Natural killer cell (primary cell): ENCODE measurements around the gene DBT. TPM values are rescaled to one million over a fixed set of nuclear protein-coding genes. Genes with fewer than 3 reads are reported as not detected.

Experiments used
- ATAC-seq, 3 donors: fragments of 150-1000 bp in 2 of 3; fragments of 200-7000 bp in 1 of 3; cut with Tn5 transposase; 1 replicate in 1 of 3; 2 replicates in 2 of 3; pipeline ENCODE4 v1.10.0; 2021; ENCODE audit warnings: mild to moderate bottlenecking in 2 of 3, moderate library complexity in 2 of 3
- DNase-seq, 2 donors: peaks; one replicate each; pipeline versions ENCODE4 v3.0.0 to v3.0.0-alpha.2; 2013 to 2021; ENCODE audit warnings: mixed read lengths in 1 of 2
- H3K27ac ChIP-seq: one replicate; pipeline ENCODE4 v1.5.1; 2013; ENCODE audit warnings: mild to moderate bottlenecking, low read length
- H3K27me3 ChIP-seq: one replicate; pipeline ENCODE4 v1.6.1; 2013; ENCODE audit warnings: low read length; ENCODE audit not compliant: control insufficient read depth, insufficient read depth
- H3K36me3 ChIP-seq: one replicate; pipeline ENCODE4 v1.6.1; 2013; ENCODE audit warnings: low read length; ENCODE audit not compliant: control insufficient read depth, insufficient read depth
- H3K4me1 ChIP-seq: one replicate; pipeline ENCODE4 v1.6.1; 2013; ENCODE audit warnings: low read length; ENCODE audit not compliant: control insufficient read depth, insufficient read depth
- H3K4me3 ChIP-seq: one replicate; pipeline ENCODE4 v1.5.1; 2013; ENCODE audit warnings: low read length
- H3K9me3 ChIP-seq: one replicate; pipeline ENCODE4 v1.6.1; 2013; ENCODE audit warnings: low read length; ENCODE audit not compliant: control insufficient read depth, insufficient read depth
- H3K27ac Mint-ChIP-seq, 2 donors: one replicate each; pipeline ENCODE4 v1.8.0; 2022; ENCODE audit warnings: mild to moderate bottlenecking in 2 of 2, mixed read lengths in 2 of 2, moderate library complexity in 1 of 2
- H3K27me3 Mint-ChIP-seq, 2 donors: one replicate each; pipeline ENCODE4 v1.8.0; 2022; ENCODE audit warnings: low read depth in 2 of 2, mixed read lengths in 2 of 2
- H3K36me3 Mint-ChIP-seq: one replicate; pipeline ENCODE4 v1.8.0; 2022; ENCODE audit warnings: mixed read lengths
- H3K4me1 Mint-ChIP-seq, 2 donors: one replicate each; pipeline ENCODE4 v1.8.0; 2022; ENCODE audit warnings: mixed read lengths in 2 of 2
- H3K4me3 Mint-ChIP-seq: one replicate; pipeline ENCODE4 v1.8.0; 2022; ENCODE audit warnings: mild to moderate bottlenecking, moderate library complexity, mixed read lengths
- H3K9me3 Mint-ChIP-seq, 2 donors: one replicate each; pipeline ENCODE4 v1.8.0; 2022; ENCODE audit warnings: mixed read lengths in 2 of 2
- CTCF ChIP-seq: fragments of 200-600 bp; IDR thresholded peaks from one replicate; pipeline ENCODE4 v1.8.0; 2022; ENCODE audit warnings: antibody characterized with exemption
- WGBS: methylation state at CpG from one replicate; pipeline ENCODE4 v1.1.7; 2013; ENCODE audit warnings: missing lambda C conversion rate; ENCODE audit not compliant: insufficient coverage; 5-methylcytosine and 5-hydroxymethylcytosine counted together
- intact Hi-C: fragments of 100-400 bp; cut with micrococcal nuclease; formaldehyde crosslinking; loops from one replicate; pipeline ENCODE4 v1.14.2; 2022
- total RNA-seq, 4 donors: library from RNA; stranded (reverse); fragments of 120-200 nt in 1 of 4; gene quantifications; one replicate each; pipeline versions ENCODE4 v1.2.3 to v1.2.4, GENCODE V29; 2013 to 2022

The DBT gene
- total RNA-seq, 3 donors from 2014 or later (not counting 1 experiment from before 2014, with no cell fraction given) = 9.9 to 11.5 (median 10.2) TPM

DNA sequence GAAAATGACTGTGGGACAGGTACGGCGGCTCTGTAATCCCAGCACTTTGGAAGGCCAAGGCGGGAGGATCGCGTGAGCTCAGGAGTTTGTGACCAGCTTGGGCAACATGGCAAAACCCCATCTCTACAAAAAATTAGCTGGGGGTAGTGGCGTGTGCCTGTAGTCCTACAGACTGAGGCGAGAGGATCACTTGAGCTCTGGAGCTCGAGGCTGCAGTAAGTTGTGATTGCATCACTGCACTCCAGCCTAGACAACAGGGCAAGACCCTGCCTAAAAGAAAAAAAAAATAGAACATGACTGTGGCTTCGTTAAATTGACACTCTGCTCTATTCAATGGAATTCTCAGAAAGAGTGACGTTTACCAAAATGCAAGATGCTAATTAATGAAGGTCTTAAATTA is 3.9 kb upstream of the DBT start:
- H3K9me3 Mint-ChIP-seq = no peaks in the 10 kb centered on the region
- Histone ChIP-seq H3K9me3 (no peaks in the 10 kb centered on the region), H3K4me3 (no peak overlapping the region), H3K27ac (no peak overlapping the region), H3K4me1 (peaks cover 7% of the 10 kb centered on the region), H3K36me3 (no peaks in the 10 kb centered on the region), H3K27me3 (no peaks in the 10 kb centered on the region)
- H3K27ac Mint-ChIP-seq = no peak overlapping the region
- H3K4me3 Mint-ChIP-seq = no peak overlapping the region
- H3K36me3 Mint-ChIP-seq = no peaks in the 10 kb centered on the region
- intact Hi-C loops = no loop called here
- no peaks in the 10 kb centered on the region for H3K4me1 Mint-ChIP-seq
- peaks cover 9 to 16% of the 10 kb centered on the region in 2 donors for H3K27me3 Mint-ChIP-seq
- 71% methylated on average over 10 of the region's 10 CpGs for WGBS
- DNase-seq (no peak), ATAC-seq (no peak)
- no peak for TF ChIP-seq CTCF

DNA sequence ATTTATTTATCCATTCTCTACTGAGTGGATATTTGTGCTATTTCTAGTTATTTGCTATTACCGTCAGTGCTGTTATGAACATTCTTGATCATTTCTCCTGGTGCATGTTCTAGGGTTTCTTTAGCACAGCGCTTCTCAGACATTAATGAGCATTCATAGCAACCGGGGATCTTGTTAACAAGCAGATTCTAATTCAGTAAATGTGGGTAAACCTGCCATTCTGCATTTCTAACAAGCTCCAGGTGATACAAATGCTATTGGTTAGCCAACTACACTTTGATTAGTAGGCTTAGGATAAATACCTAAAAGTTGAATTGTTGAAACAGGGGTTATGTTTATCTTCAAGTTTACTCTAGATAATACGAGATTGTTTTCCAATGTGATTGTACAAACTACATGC is 3.3 kb upstream of the DBT start:
- WGBS = 93% methylated on average over 3 of the region's 4 CpGs
- no peak for ATAC-seq
- no peaks in the 10 kb centered on the region for H3K9me3 ChIP-seq
- no peaks in the 10 kb centered on the region for H3K36me3 Mint-ChIP-seq
- no peaks in the 10 kb centered on the region for H3K36me3 ChIP-seq
- H3K27ac Mint-ChIP-seq = no peak overlapping the region
- H3K4me3 Mint-ChIP-seq = no peak overlapping the region
- intact Hi-C loops = no loop called here
- H3K27me3 Mint-ChIP-seq = peaks cover 9 to 16% of the 10 kb centered on the region in 2 donors
- H3K4me3 ChIP-seq = no peak overlapping the region
- no peaks in the 10 kb centered on the region for H3K9me3 Mint-ChIP-seq
- H3K4me1 Mint-ChIP-seq = no peaks in the 10 kb centered on the region
- peaks cover 7% of the 10 kb centered on the region for H3K4me1 ChIP-seq
- no peaks in the 10 kb centered on the region for H3K27me3 ChIP-seq
- no peak for TF ChIP-seq CTCF
- no peak for DNase-seq
- H3K27ac ChIP-seq = no peak overlapping the region

DNA sequence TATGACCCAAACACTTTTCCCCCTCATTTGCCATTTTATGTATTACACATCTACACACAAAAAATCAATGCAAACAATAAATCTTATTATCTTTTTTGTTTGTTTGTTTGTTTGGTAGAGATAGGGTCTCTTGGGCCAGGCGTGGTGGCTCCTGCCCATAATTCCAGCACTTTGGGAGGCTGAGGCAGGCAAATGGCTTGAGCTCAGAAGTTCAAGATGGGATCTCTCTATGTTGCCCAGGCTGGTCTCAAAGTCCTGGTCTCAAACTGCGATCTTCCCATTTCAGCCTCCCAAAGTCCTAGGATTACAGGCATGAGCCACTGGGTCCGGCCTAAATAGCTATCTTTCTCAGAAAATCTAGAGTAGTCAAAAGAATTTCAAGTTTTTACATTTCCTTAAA is 1.2 kb upstream of the DBT start:
- no peak overlapping the region for H3K4me3 Mint-ChIP-seq
- H3K36me3 ChIP-seq = no peaks in the 10 kb centered on the region
- H3K9me3 ChIP-seq = no peaks in the 10 kb centered on the region
- H3K4me3 ChIP-seq = no peak overlapping the region
- no peaks in the 10 kb centered on the region for H3K9me3 Mint-ChIP-seq
- peaks cover 0 to 10% of the 10 kb centered on the region in 2 donors for H3K4me1 Mint-ChIP-seq
- peaks cover 7% of the 10 kb centered on the region for H3K4me1 ChIP-seq
- ATAC-seq (no peak), DNase-seq (no peak)
- intact Hi-C loops = no loop called here
- TF ChIP-seq CTCF = no peak
- H3K27ac ChIP-seq = no peak overlapping the region
- peaks cover 7 to 16% of the 10 kb centered on the region in 2 donors for H3K27me3 Mint-ChIP-seq
- H3K36me3 Mint-ChIP-seq = no peaks in the 10 kb centered on the region
- H3K27me3 ChIP-seq = no peaks in the 10 kb centered on the region
- H3K27ac Mint-ChIP-seq = no peak overlapping the region
- WGBS = 98% methylated on average over 3 of the region's 3 CpGs

- peak overlapping the region; percentile 84 for H3K4me3 ChIP-seq
- H3K36me3 ChIP-seq = no peaks in the 10 kb centered on the region
- peak in 1 of 2 donors; percentile 15 for DNase-seq
- Mint-ChIP-seq H3K4me3 (no peak overlapping the region), H3K27ac (no peak overlapping the region), H3K27me3 (peaks cover 5 to 15% of the 10 kb centered on the region in 2 donors), H3K36me3 (no peaks in the 10 kb centered on the region), H3K9me3 (no peaks in the 10 kb centered on the region), H3K4me1 (peaks cover 0 to 10% of the 10 kb centered on the region in 2 donors)
- intact Hi-C loops = no loop called here
- 0% methylated on average over 1 of the region's 1 CpG for WGBS
- no peak for TF ChIP-seq CTCF
- H3K27ac ChIP-seq = peak overlapping the region; percentile 74
- no peaks in the 10 kb centered on the region for H3K9me3 ChIP-seq
- H3K4me1 ChIP-seq = peaks cover 7% of the 10 kb centered on the region
- ATAC-seq = no peak
- H3K27me3 ChIP-seq = no peaks in the 10 kb centered on the region
Observed at GRCh38 chr1:100250264-100250663, 630 bp upstream of the DBT start.
